Kidney glomerular epithelial cell (primary cell): ENCODE measurements around the gene ATIC.

ENCODE experiments used
- DNase-seq: peaks from one replicate; lab custom pipeline; 2025; lab: John Stamatoyannopoulos, UW

ATIC gene

GRCh38 chr2:215399067-215399716 is 87.3 kb downstream of the ATIC start:
- no peak for DNase-seq
